IMR-90 (cell line): Measurements from ENCODE around the gene OARD1. TPM values are rescaled to one million over a fixed set of nuclear protein-coding genes. Genes with fewer than 3 reads are reported as not detected.

Experiments used
- ATAC-seq: fragments of 200-7000 bp; cut with Tn5 transposase; 2 replicates; pipeline ENCODE4 v1.9.1; 2020; ENCODE audit warnings: low read depth, mild to moderate bottlenecking, moderate library complexity
- BruUV-seq: library from RNA; stranded (reverse); fragments of 400-500 nt; replicated peaks from 2 replicates; lab custom pipeline; 2021; lab: Mats Ljungman, UMichigan
- CTCF ChIA-PET: fragments of 300-600 bp; formaldehyde crosslinking; extraction: SDS; loops from one replicate; lab custom pipeline; 2021; ENCODE audit warnings: antibody characterized with exemption; lab: Yijun Ruan, JAX
- POLR2A ChIA-PET: fragments of 300-600 bp; sonication (Branson Sonifier 250); formaldehyde crosslinking; loops from one replicate; lab custom pipeline; 2022; ENCODE audit warnings: antibody characterized with exemption; ENCODE audit not compliant: unreplicated experiment; lab: Charles Lee
- DNase-seq: peaks from one replicate; pipeline ENCODE4 v3.0.0; 2013
- H2AFZ ChIP-seq: replicated peaks from 2 replicates; pipeline ENCODE3; 2013; ENCODE audit warnings: low read length, mild to moderate bottlenecking; ENCODE audit not compliant: poor library complexity
- H2AK5ac ChIP-seq: 2 replicates; pipeline ENCODE4 v1.6.1; 2013; ENCODE audit warnings: low read depth, low read length, inconsistent platforms
- H2AK9ac ChIP-seq: replicated peaks from 2 replicates; pipeline ENCODE3; 2013; ENCODE audit warnings: mild to moderate bottlenecking, low read depth, low read length, moderate library complexity; ENCODE audit not compliant: poor library complexity
- H2BK120ac ChIP-seq: 2 replicates; pipeline ENCODE4 v1.6.1; 2013; ENCODE audit warnings: low read depth, low read length, inconsistent platforms
- H2BK15ac ChIP-seq: 3 replicates; pipeline ENCODE4 v1.6.1; 2013; ENCODE audit warnings: low read depth, low read length, inconsistent platforms
- H2BK20ac ChIP-seq: 2 replicates; pipeline ENCODE4 v1.6.1; 2013; ENCODE audit warnings: low read depth, mild to moderate bottlenecking, inconsistent platforms, low read length, moderate library complexity
- H2BK5ac ChIP-seq: 2 replicates; pipeline ENCODE4 v1.6.1; 2013; ENCODE audit warnings: mild to moderate bottlenecking, low read depth, low read length, inconsistent platforms; ENCODE audit not compliant: poor library complexity, severe bottlenecking
- H3K14ac ChIP-seq: replicated peaks from 2 replicates; pipeline ENCODE4 v1.6.1; 2013; ENCODE audit warnings: low read depth, low read length, inconsistent platforms
- H3K18ac ChIP-seq: 2 replicates; pipeline ENCODE4 v1.6.1; 2013; ENCODE audit warnings: low read depth, low read length, control low read depth
- H3K23ac ChIP-seq: 2 replicates; pipeline ENCODE4 v1.6.1; 2013; ENCODE audit warnings: low read depth, low read length, inconsistent platforms
- H3K27ac ChIP-seq: 2 replicates; pipeline ENCODE4 v1.5.1; 2013; ENCODE audit warnings: mild to moderate bottlenecking, control low read depth, low read length; ENCODE audit not compliant: insufficient read depth
- H3K27me3 ChIP-seq: 2 replicates; pipeline ENCODE4 v1.6.1; 2013; ENCODE audit warnings: low read length; ENCODE audit not compliant: control insufficient read depth, insufficient read depth
- H3K36me3 ChIP-seq: 2 replicates; pipeline ENCODE4 v1.6.1; 2013; ENCODE audit warnings: low read length, mixed read lengths; ENCODE audit not compliant: control insufficient read depth, insufficient read depth
- H3K4ac ChIP-seq: 2 replicates; pipeline ENCODE4 v1.6.1; 2013; ENCODE audit warnings: low read depth, low read length, inconsistent platforms
- H3K4me1 ChIP-seq: 2 replicates; pipeline ENCODE4 v1.6.1; 2013; ENCODE audit warnings: low read length, mixed read lengths; ENCODE audit not compliant: control insufficient read depth, insufficient read depth
- H3K4me2 ChIP-seq: 2 replicates; pipeline ENCODE4 v1.6.1; 2013; ENCODE audit warnings: low read depth, mild to moderate bottlenecking, control low read depth, low read length, moderate library complexity
- H3K4me3 ChIP-seq: 2 replicates; pipeline ENCODE4 v1.5.1; 2013; ENCODE audit warnings: low read depth, mild to moderate bottlenecking, control low read depth, low read length, moderate library complexity; ENCODE audit not compliant: insufficient read depth
- H3K56ac ChIP-seq: 2 replicates; pipeline ENCODE4 v1.6.1; 2013; ENCODE audit warnings: low read length, inconsistent platforms; ENCODE audit not compliant: insufficient read depth; ENCODE audit errors: extremely low read depth
- H3K79me1 ChIP-seq, 2 experiments: 2 replicates each; pipeline ENCODE4 v1.6.1; 2013; ENCODE audit warnings: low read length in 2 of 2, inconsistent platforms in 1 of 2, low read depth in 1 of 2
- H3K9ac ChIP-seq: 2 replicates; pipeline ENCODE4 v1.6.1; 2013; ENCODE audit warnings: low read depth, low read length, control low read depth
- H3K9me1 ChIP-seq: 2 replicates; pipeline ENCODE4 v1.6.1; 2013; ENCODE audit warnings: low read length, inconsistent platforms; ENCODE audit not compliant: insufficient read depth
- H3K9me3 ChIP-seq: 2 replicates; pipeline ENCODE4 v1.6.1; 2013; ENCODE audit warnings: low read length; ENCODE audit not compliant: control insufficient read depth, insufficient read depth
- H4K20me1 ChIP-seq: 2 replicates; pipeline ENCODE4 v1.6.1; 2013; ENCODE audit warnings: low read length, inconsistent platforms; ENCODE audit not compliant: insufficient read depth
- H4K5ac ChIP-seq: 2 replicates; pipeline ENCODE4 v1.6.1; 2013; ENCODE audit warnings: mild to moderate bottlenecking, low read depth, low read length, control low read depth
- H4K8ac ChIP-seq, 2 experiments: 2 replicates each; pipeline ENCODE4 v1.6.1; 2013; ENCODE audit warnings: low read depth in 2 of 2, low read length in 2 of 2, control low read depth in 1 of 2, inconsistent platforms in 1 of 2
- H4K91ac ChIP-seq: 2 replicates; pipeline ENCODE4 v1.6.1; 2013; ENCODE audit warnings: low read depth, low read length, inconsistent platforms; ENCODE audit not compliant: insufficient read depth
- BHLHE40 ChIP-seq: fragments of 150-350 bp; IDR thresholded peaks from 2 replicates; pipeline ENCODE4 v1.6.1; 2016; ENCODE audit warnings: mild to moderate bottlenecking, low read depth, low read length
- CEBPB ChIP-seq: IDR thresholded peaks from 2 replicates; pipeline ENCODE4 v1.6.1; 2012; ENCODE audit warnings: low read depth, low read length, improper control_type of control experiment
- CHD1 ChIP-seq: IDR thresholded peaks from 2 replicates; pipeline ENCODE4 v1.6.1; 2012; ENCODE audit warnings: low read depth, low read length, improper control_type of control experiment
- CTCF ChIP-seq: conservative IDR thresholded peaks from 2 replicates; pipeline ENCODE4 v1.5.1; 2012; ENCODE audit warnings: mild to moderate bottlenecking, low read depth, low read length, improper control_type of control experiment
- FOS ChIP-seq: fragments of 150-350 bp; IDR thresholded peaks from 2 replicates; pipeline ENCODE4 v1.6.1; 2016; ENCODE audit warnings: low read depth, low read length
- MAFK ChIP-seq: IDR thresholded peaks from 2 replicates; pipeline ENCODE4 v1.6.1; 2012; ENCODE audit warnings: low read depth, low read length, improper control_type of control experiment
- MAZ ChIP-seq: IDR thresholded peaks from 2 replicates; pipeline ENCODE4 v1.6.1; 2012; ENCODE audit warnings: low read depth, mild to moderate bottlenecking, low read length, improper control_type of control experiment, moderate library complexity, borderline replicate concordance
- MXI1 ChIP-seq: IDR thresholded peaks from 2 replicates; pipeline ENCODE4 v1.6.1; 2012; ENCODE audit warnings: low read depth, mild to moderate bottlenecking, low read length, moderate library complexity, borderline replicate concordance
- NFE2L2 ChIP-seq: fragments of 150-350 bp; IDR thresholded peaks from 2 replicates; pipeline ENCODE4 v1.6.1; 2016; ENCODE audit warnings: low read depth, mild to moderate bottlenecking, low read length
- POLR2A ChIP-seq: IDR thresholded peaks from 2 replicates; pipeline ENCODE4 v1.6.1; 2012; ENCODE audit warnings: mild to moderate bottlenecking, low read depth, low read length
- RAD21 ChIP-seq: IDR thresholded peaks from 2 replicates; pipeline ENCODE4 v1.6.1; 2012; ENCODE audit warnings: low read length, improper control_type of control experiment
- RCOR1 ChIP-seq: IDR thresholded peaks from 2 replicates; pipeline ENCODE4 v1.6.1; 2012; ENCODE audit warnings: mild to moderate bottlenecking, low read length, improper control_type of control experiment; ENCODE audit not compliant: insufficient replicate concordance
- RFX5 ChIP-seq: IDR thresholded peaks from 2 replicates; pipeline ENCODE4 v1.8.0; 2012; ENCODE audit warnings: low read depth, mild to moderate bottlenecking, low read length, moderate library complexity
- SMC3 ChIP-seq: fragments of 150-350 bp; IDR thresholded peaks from 2 replicates; pipeline ENCODE4 v1.6.1; 2016; ENCODE audit warnings: low read depth, mild to moderate bottlenecking, antibody characterized with exemption, low read length, moderate library complexity
- USF2 ChIP-seq: fragments of 150-350 bp; IDR thresholded peaks from 2 replicates; pipeline ENCODE4 v1.6.1; 2017; ENCODE audit warnings: mild to moderate bottlenecking, antibody characterized with exemption, low read length, low read depth
- WGBS, 2 experiments: methylation state at CpG; one replicate each; pipeline versions ENCODE4 v1.1.5 to v1.1.7; 2013; ENCODE audit warnings: missing lambda C conversion rate in 2 of 2; ENCODE audit not compliant: insufficient read length in 1 of 2; ENCODE audit errors: extremely low coverage in 2 of 2; 5-methylcytosine and 5-hydroxymethylcytosine counted together
- dilution Hi-C: fragments of 300-500 bp; cut with HindIII; formaldehyde crosslinking; loops from one replicate; pipeline ENCODE4 v1.14.3; 2018; ENCODE audit warnings: low sequenced_read_pairs; ENCODE audit not compliant: unreplicated experiment
- in situ Hi-C: fragments of 300-500 bp; cut with MboI; formaldehyde crosslinking; loops from 3 replicates; pipeline ENCODE4 v1.14.3; 2019; ENCODE audit warnings: low sequenced_read_pairs, inconsistent platforms, mixed read lengths
- intact Hi-C: fragments of 100-400 bp; cut with micrococcal nuclease; formaldehyde crosslinking; loops from 2 replicates; pipeline ENCODE4 v1.10.0; 2022
- polyA plus RNA-seq, 3 experiments: library from polyadenylated mRNA; depleted of rRNA; stranded (reverse); fragments of >200 nt; gene quantifications; 2 replicates each; pipeline ENCODE4 v1.2.3, GENCODE V29; 2012; ENCODE audit warnings: low replicate concordance in 1 of 3
- total RNA-seq: library from RNA; depleted of rRNA; stranded (reverse); fragments of >200 nt; gene quantifications from 2 replicates; pipeline ENCODE4 v1.2.3, GENCODE V29; 2012
- TF ChIP-seq, protein P1 (sequence below): fragments of 150-350 bp; IDR thresholded peaks from 2 replicates; pipeline ENCODE4 v1.6.1; 2016; ENCODE audit warnings: low read depth, mild to moderate bottlenecking, low read length, moderate library complexity, borderline replicate concordance

The OARD1 gene
- total and polyA plus RNA-seq, 2 of the 4 experiments (the other 2 are of a cell fraction) = 2.3 to 5.5 TPM

GRCh38 chr6:41047306-41047705 is 24.9 kb downstream of the OARD1 start:
- Histone ChIP-seq H3K4me2 (no peak overlapping the region), H4K91ac (no peak overlapping the region), H4K5ac (no peak overlapping the region), H2BK15ac (no peak overlapping the region), H3K9ac (no peak overlapping the region), H3K4me3 (no peak overlapping the region), H2AK5ac (no peak overlapping the region), H2AK9ac (no peak overlapping the region), H3K14ac (no peak overlapping the region), H4K8ac (no peak overlapping the region), H3K79me1 (no peaks in the 10 kb centered on the region), H3K27ac (no peak overlapping the region), H2BK20ac (no peak overlapping the region), H3K9me1 (0 out of 2 replicates have a peak, but pooled peaks cover 4% of the 10 kb centered on the region), H3K27me3 (peaks cover 15% of the 10 kb centered on the region), H3K56ac (no peak overlapping the region), H3K23ac (no peak overlapping the region), H2BK120ac (no peak overlapping the region), H3K4me1 (no peaks in the 10 kb centered on the region), H2BK5ac (no peak overlapping the region), H3K9me3 (no peaks in the 10 kb centered on the region), H3K36me3 (no peaks in the 10 kb centered on the region), H4K20me1 (no peaks in the 10 kb centered on the region), H3K18ac (no peak overlapping the region), H3K4ac (no peak overlapping the region), H2AFZ (no peak overlapping the region)
- ChIA-PET POLR2A (no interaction called here), CTCF (no interaction called here)
- DNase-seq (no peak), ATAC-seq (no peak)
- dilution Hi-C loops = no loop called here
- in situ Hi-C loops = loop anchor here (25.0 kb wide), 2 partner anchors 1060 to 1685 kb away; no protein-coding TSS in a partner anchor
- WGBS, 2 experiments = 57% methylated on average over 1 of the region's 2 CpGs; no CpG with 5 or more reads in 1 of the 2 experiments
- intact Hi-C loops = no loop called here
- no TSS peak for BruUV-seq
- TF ChIP-seq USF2 (no peak), CHD1 (no peak), MXI1 (no peak), BHLHE40 (no peak), RFX5 (no peak), SMC3 (no peak), FOS (no peak), MAZ (no peak), MAFK (no peak), NFE2L2 (no peak), RAD21 (no peak), RCOR1 (no peak), POLR2A (no peak), CTCF (no peak), CEBPB (no peak)
- TF ChIP-seq, protein P1, sequence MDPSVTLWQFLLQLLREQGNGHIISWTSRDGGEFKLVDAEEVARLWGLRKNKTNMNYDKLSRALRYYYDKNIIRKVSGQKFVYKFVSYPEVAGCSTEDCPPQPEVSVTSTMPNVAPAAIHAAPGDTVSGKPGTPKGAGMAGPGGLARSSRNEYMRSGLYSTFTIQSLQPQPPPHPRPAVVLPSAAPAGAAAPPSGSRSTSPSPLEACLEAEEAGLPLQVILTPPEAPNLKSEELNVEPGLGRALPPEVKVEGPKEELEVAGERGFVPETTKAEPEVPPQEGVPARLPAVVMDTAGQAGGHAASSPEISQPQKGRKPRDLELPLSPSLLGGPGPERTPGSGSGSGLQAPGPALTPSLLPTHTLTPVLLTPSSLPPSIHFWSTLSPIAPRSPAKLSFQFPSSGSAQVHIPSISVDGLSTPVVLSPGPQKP = no peak
